Activated naive CD8-positive, alpha-beta T cell treated with anti-CD3 and anti-CD28 coated beads, Interleukin-2, amount 10 ng/mL, durations not matched to agents 7 days and 5 days (primary cell): ENCODE results near the gene RIPOR2. TPM values are rescaled to one million over a fixed set of nuclear protein-coding genes. Genes with fewer than 3 reads are reported as not detected.

Experiments
- ATAC-seq: fragments of 150-1000 bp; cut with Tn5 transposase; one replicate; pipeline ENCODE4 v1.10.0; 2021; ENCODE audit warnings: low read depth, moderate library complexity
- POLR2A ChIA-PET: fragments of 350-600 bp; sonication (Branson Sonifier 250); formaldehyde crosslinking; loops from one replicate; lab custom pipeline; 2021; ENCODE audit warnings: antibody characterized with exemption; lab: Charles Lee
- DNase-seq: peaks from one replicate; pipeline ENCODE4 v3.0.0; 2021
- H3K27ac Mint-ChIP-seq: one replicate; pipeline ENCODE4 v1.8.0; 2022; ENCODE audit warnings: mild to moderate bottlenecking, mixed read lengths
- H3K27me3 Mint-ChIP-seq: one replicate; pipeline ENCODE4 v1.8.0; 2022; ENCODE audit warnings: mild to moderate bottlenecking, moderate library complexity, mixed read lengths
- H3K36me3 Mint-ChIP-seq: one replicate; pipeline ENCODE4 v1.8.0; 2021; ENCODE audit warnings: mild to moderate bottlenecking, mixed read lengths
- H3K4me1 Mint-ChIP-seq: one replicate; pipeline ENCODE4 v1.8.0; 2021; ENCODE audit warnings: mixed read lengths
- H3K4me3 Mint-ChIP-seq: one replicate; pipeline ENCODE4 v1.8.0; 2022; ENCODE audit warnings: mild to moderate bottlenecking, moderate library complexity, mixed read lengths
- H3K9me3 Mint-ChIP-seq: one replicate; pipeline ENCODE4 v1.8.0; 2021; ENCODE audit warnings: mixed read lengths
- total RNA-seq, 2 experiments: library from RNA; stranded (reverse); gene quantifications; one replicate each; pipeline ENCODE4 v1.2.3, GENCODE V29; 2021

Gene RIPOR2
- total RNA-seq, 2 experiments from 2014 or later: 181 to 195 TPM

- POLR2A ChIA-PET: no interaction called here
- Mint-ChIP-seq H3K4me3 (no peak overlapping the region), H3K36me3 (peaks cover 36% of the 10 kb centered on the region), H3K27me3 (no peaks in the 10 kb centered on the region), H3K4me1 (peaks cover 9% of the 10 kb centered on the region), H3K27ac (no peak overlapping the region), H3K9me3 (peaks cover 3% of the 10 kb centered on the region)
- DNase-seq (no peak), ATAC-seq (no peak)
Measured at GRCh38 chr6:24968783-24969182, 33.0 kb upstream of the RIPOR2 start.

- H3K9me3 Mint-ChIP-seq: peaks cover 3% of the 10 kb centered on the region
- no peak for DNase-seq
- no peaks in the 10 kb centered on the region for H3K27me3 Mint-ChIP-seq
- H3K4me1 Mint-ChIP-seq: peaks cover 7% of the 10 kb centered on the region
- peaks cover 34% of the 10 kb centered on the region for H3K36me3 Mint-ChIP-seq
- H3K4me3 Mint-ChIP-seq: no peak overlapping the region
- POLR2A ChIA-PET: no interaction called here
- ATAC-seq: no peak
- no peak overlapping the region for H3K27ac Mint-ChIP-seq
Measured at GRCh38 chr6:24967211-24967610, 31.5 kb upstream of the RIPOR2 start.

GRCh38 chr6:24966381-24966780 lies 30.6 kb upstream of the RIPOR2 start:
- H3K27me3 Mint-ChIP-seq: no peaks in the 10 kb centered on the region
- H3K36me3 Mint-ChIP-seq: peaks cover 34% of the 10 kb centered on the region
- ATAC-seq: no peak
- H3K27ac Mint-ChIP-seq: no peak overlapping the region
- H3K4me1 Mint-ChIP-seq: peaks cover 11% of the 10 kb centered on the region
- POLR2A ChIA-PET: interaction anchor here (0.8 kb wide), 1 partner anchor 95 kb away, joined by 3 read pairs; no protein-coding TSS in a partner anchor
- H3K4me3 Mint-ChIP-seq: no peak overlapping the region
- peaks cover 3% of the 10 kb centered on the region for H3K9me3 Mint-ChIP-seq
- DNase-seq: no peak

- no peak overlapping the region for H3K4me3 Mint-ChIP-seq
- POLR2A ChIA-PET: no interaction called here
- no peak overlapping the region for H3K27ac Mint-ChIP-seq
- peaks cover 29% of the 10 kb centered on the region for H3K4me1 Mint-ChIP-seq
- H3K36me3 Mint-ChIP-seq: peaks cover 41% of the 10 kb centered on the region
- no peaks in the 10 kb centered on the region for H3K27me3 Mint-ChIP-seq
- peaks cover 5% of the 10 kb centered on the region for H3K9me3 Mint-ChIP-seq
- DNase-seq (no peak), ATAC-seq (no peak)
Measured at GRCh38 chr6:24963887-24964570, 28.3 kb upstream of the RIPOR2 start.

GRCh38 chr6:24963339-24963738 lies 27.6 kb upstream of the RIPOR2 start:
- no peaks in the 10 kb centered on the region for H3K27me3 Mint-ChIP-seq
- peaks cover 5% of the 10 kb centered on the region for H3K9me3 Mint-ChIP-seq
- POLR2A ChIA-PET: interaction anchor here (1.7 kb wide), 1 partner anchor 11 kb away, joined by 6 read pairs; no protein-coding TSS in a partner anchor
- no peak overlapping the region for H3K4me3 Mint-ChIP-seq
- H3K4me1 Mint-ChIP-seq: peaks cover 31% of the 10 kb centered on the region
- DNase-seq: no peak
- H3K27ac Mint-ChIP-seq: no peak overlapping the region
- no peak for ATAC-seq
- peaks cover 44% of the 10 kb centered on the region for H3K36me3 Mint-ChIP-seq

GRCh38 chr6:24961852-24962251 lies 26.1 kb upstream of the RIPOR2 start:
- POLR2A ChIA-PET: interaction anchor here (0.6 to 1.7 kb wide), 3 partner anchors 10 to 30 kb away, joined by 3 to 6 read pairs (median 4); no protein-coding TSS in a partner anchor
- ATAC-seq (no peak), DNase-seq (no peak)
- Mint-ChIP-seq H3K36me3 (peaks cover 43% of the 10 kb centered on the region), H3K9me3 (peaks cover 5% of the 10 kb centered on the region), H3K27ac (no peak overlapping the region), H3K27me3 (no peaks in the 10 kb centered on the region), H3K4me1 (peaks cover 36% of the 10 kb centered on the region), H3K4me3 (no peak overlapping the region)

- POLR2A ChIA-PET: interaction anchor here (1.0 to 1.3 kb wide), 2 partner anchors 9 to 31 kb away, joined by 3 to 4 read pairs; no protein-coding TSS in a partner anchor
- ATAC-seq: peak; percentile 52
- DNase-seq: no peak
- peaks cover 40% of the 10 kb centered on the region for H3K4me1 Mint-ChIP-seq
- H3K27ac Mint-ChIP-seq: peak overlapping the region; percentile 21
- peak overlapping the region; percentile 13 for H3K4me3 Mint-ChIP-seq
- peaks cover 38% of the 10 kb centered on the region for H3K36me3 Mint-ChIP-seq
- no peaks in the 10 kb centered on the region for H3K27me3 Mint-ChIP-seq
- H3K9me3 Mint-ChIP-seq: peaks cover 2% of the 10 kb centered on the region
Measured at GRCh38 chr6:24960991-24961475, 25.3 kb upstream of the RIPOR2 start.

- Mint-ChIP-seq H3K4me1 (peaks cover 45% of the 10 kb centered on the region), H3K4me3 (peak overlapping the region; percentile 10), H3K27me3 (no peaks in the 10 kb centered on the region), H3K27ac (no peak overlapping the region), H3K9me3 (peaks cover 2% of the 10 kb centered on the region), H3K36me3 (peaks cover 44% of the 10 kb centered on the region)
- POLR2A ChIA-PET: no interaction called here
- ATAC-seq: no peak
- DNase-seq: no peak
Measured at GRCh38 chr6:24959319-24959718, 23.6 kb upstream of the RIPOR2 start.

- ATAC-seq (no peak), DNase-seq (no peak)
- Mint-ChIP-seq H3K36me3 (peaks cover 43% of the 10 kb centered on the region), H3K4me1 (peaks cover 56% of the 10 kb centered on the region), H3K4me3 (no peak overlapping the region), H3K9me3 (peaks cover 2% of the 10 kb centered on the region), H3K27ac (no peak overlapping the region), H3K27me3 (no peaks in the 10 kb centered on the region)
- POLR2A ChIA-PET: interaction anchor here (1.4 kb wide), 1 partner anchor 16 kb away, joined by 3 read pairs; no protein-coding TSS in a partner anchor
Measured at GRCh38 chr6:24957199-24957598, 21.4 kb upstream of the RIPOR2 start.

GRCh38 chr6:24953726-24954125 lies 18.0 kb upstream of the RIPOR2 start:
- ATAC-seq (no peak), DNase-seq (no peak)
- Mint-ChIP-seq H3K36me3 (peaks cover 25% of the 10 kb centered on the region), H3K4me3 (peak overlapping the region; percentile 7), H3K4me1 (peaks cover 65% of the 10 kb centered on the region), H3K27ac (peak overlapping the region; percentile 55), H3K9me3 (no peaks in the 10 kb centered on the region), H3K27me3 (no peaks in the 10 kb centered on the region)
- POLR2A ChIA-PET: interaction anchor here (1.8 to 7.2 kb wide), 2 partner anchors 18 to 55 kb away, joined by 5 to 184 read pairs; partner anchors contain the start of gene RIPOR2

GRCh38 chr6:24951811-24952299 lies 16.1 kb upstream of the RIPOR2 start:
- Mint-ChIP-seq H3K27ac (peak overlapping the region; percentile 98), H3K9me3 (peaks cover 2% of the 10 kb centered on the region), H3K4me1 (peaks cover 71% of the 10 kb centered on the region), H3K36me3 (peaks cover 37% of the 10 kb centered on the region), H3K27me3 (no peaks in the 10 kb centered on the region), H3K4me3 (peak overlapping the region; percentile 72)
- DNase-seq (no peak), ATAC-seq (peak; percentile 71)
- POLR2A ChIA-PET: interaction anchor here (0.6 to 7.2 kb wide), 8 partner anchors 9 to 90 kb away, joined by 3 to 184 read pairs (median 4); partner anchors contain the start of gene RIPOR2

- peaks cover 44% of the 10 kb centered on the region for H3K36me3 Mint-ChIP-seq
- POLR2A ChIA-PET: interaction anchor here (1.1 to 7.2 kb wide), 5 partner anchors 14 to 91 kb away, joined by 3 to 184 read pairs (median 7); partner anchors contain the start of gene RIPOR2
- DNase-seq: no peak
- H3K4me1 Mint-ChIP-seq: peaks cover 68% of the 10 kb centered on the region
- H3K27ac Mint-ChIP-seq: peak overlapping the region; percentile 98
- H3K4me3 Mint-ChIP-seq: peak overlapping the region; percentile 72
- no peak for ATAC-seq
- H3K9me3 Mint-ChIP-seq: peaks cover 4% of the 10 kb centered on the region
- no peaks in the 10 kb centered on the region for H3K27me3 Mint-ChIP-seq
Measured at GRCh38 chr6:24950218-24950941, 14.6 kb upstream of the RIPOR2 start.

- DNase-seq: no peak
- H3K27me3 Mint-ChIP-seq: no peaks in the 10 kb centered on the region
- peak; percentile 78 for ATAC-seq
- peak overlapping the region; percentile 72 for H3K4me3 Mint-ChIP-seq
- H3K36me3 Mint-ChIP-seq: peaks cover 48% of the 10 kb centered on the region
- POLR2A ChIA-PET: interaction anchor here (0.6 to 7.2 kb wide), 7 partner anchors 13 to 1175 kb away, joined by 3 to 184 read pairs (median 4); partner anchors contain the start of gene RIPOR2
- H3K27ac Mint-ChIP-seq: peak overlapping the region; percentile 98
- H3K4me1 Mint-ChIP-seq: peaks cover 63% of the 10 kb centered on the region
- H3K9me3 Mint-ChIP-seq: peaks cover 14% of the 10 kb centered on the region
Measured at GRCh38 chr6:24949020-24949569, 13.3 kb upstream of the RIPOR2 start.
